Naive thymus-derived CD4-positive, alpha-beta T cell (primary cell): ENCODE data around the gene ZRANB2. TPM values are rescaled to one million over a fixed set of nuclear protein-coding genes. Genes with fewer than 3 reads are reported as not detected.

Experiments
- ATAC-seq: fragments of 150-1000 bp; cut with Tn5 transposase; 2 replicates; pipeline ENCODE4 v1.10.0; 2021; ENCODE audit warnings: mild to moderate bottlenecking, moderate library complexity
- CTCF ChIA-PET: fragments of 350-600 bp; sonication (Branson Sonifier 250); formaldehyde crosslinking; loops from one replicate; lab custom pipeline; 2021; ENCODE audit warnings: antibody characterized with exemption; lab: Charles Lee
- POLR2A ChIA-PET: fragments of 350-600 bp; sonication (Branson Sonifier 250); formaldehyde crosslinking; loops from one replicate; lab custom pipeline; 2021; ENCODE audit warnings: antibody characterized with exemption, inconsistent platforms; lab: Charles Lee
- DNase-seq, 9 donors: peaks; one replicate each; pipeline versions ENCODE4 v3.0.0 to v3.0.0-alpha.2; 2020 to 2022; ENCODE audit warnings: mixed read lengths in 1 of 9
- H3K27ac ChIP-seq: one replicate; pipeline ENCODE4 v1.7.0; 2013; ENCODE audit warnings: mild to moderate bottlenecking, low read depth, low read length, moderate library complexity
- H3K27me3 ChIP-seq, 2 donors: one replicate each; pipeline ENCODE4 v1.7.0; 2013; ENCODE audit warnings: low read length in 2 of 2, mild to moderate bottlenecking in 2 of 2, moderate library complexity in 2 of 2; ENCODE audit not compliant: control insufficient read depth in 2 of 2, insufficient read depth in 2 of 2
- H3K36me3 ChIP-seq, 3 experiments: 1 replicate in 2 of 3; 2 replicates in 1 of 3; pipeline ENCODE4 v1.7.0; 2013; ENCODE audit warnings: low read length in 3 of 3, mild to moderate bottlenecking in 3 of 3, moderate library complexity in 1 of 3; ENCODE audit not compliant: insufficient read depth in 3 of 3, control insufficient read depth in 2 of 3
- H3K4me1 ChIP-seq, 2 donors: one replicate each; pipeline ENCODE4 v1.7.0; 2013; ENCODE audit warnings: low read length in 2 of 2, mild to moderate bottlenecking in 2 of 2, moderate library complexity in 1 of 2; ENCODE audit not compliant: control insufficient read depth in 2 of 2, insufficient read depth in 2 of 2
- H3K4me3 ChIP-seq: 2 replicates; pipeline ENCODE4 v1.7.0; 2013; ENCODE audit warnings: mild to moderate bottlenecking, low read length
- H3K9me3 ChIP-seq, 3 experiments: 1 replicate in 2 of 3; 2 replicates in 1 of 3; pipeline ENCODE4 v1.7.0; 2013; ENCODE audit warnings: low read length in 3 of 3; ENCODE audit not compliant: control insufficient read depth in 2 of 3
- H3K27ac Mint-ChIP-seq, 9 donors: one replicate each; pipeline ENCODE4 v1.8.0; 2020 to 2022; ENCODE audit warnings: mixed read lengths in 9 of 9, mild to moderate bottlenecking in 8 of 9, moderate library complexity in 5 of 9, inconsistent platforms in 2 of 9
- H3K27me3 Mint-ChIP-seq, 5 donors: one replicate each; pipeline ENCODE4 v1.8.0; 2021 to 2022; ENCODE audit warnings: mixed read lengths in 5 of 5, mild to moderate bottlenecking in 1 of 5
- H3K36me3 Mint-ChIP-seq, 5 donors: one replicate each; pipeline ENCODE4 v1.8.0; 2020 to 2022; ENCODE audit warnings: mixed read lengths in 5 of 5, mild to moderate bottlenecking in 3 of 5, inconsistent platforms in 1 of 5
- H3K4me1 Mint-ChIP-seq, 7 donors: one replicate each; pipeline ENCODE4 v1.8.0; 2020 to 2022; ENCODE audit warnings: mixed read lengths in 7 of 7, mild to moderate bottlenecking in 3 of 7, inconsistent platforms in 1 of 7
- H3K4me3 Mint-ChIP-seq, 10 donors: one replicate each; pipeline ENCODE4 v1.8.0; 2020 to 2022; ENCODE audit warnings: mild to moderate bottlenecking in 10 of 10, mixed read lengths in 10 of 10, moderate library complexity in 6 of 10, inconsistent platforms in 2 of 10
- H3K9me3 Mint-ChIP-seq, 11 donors: one replicate each; pipeline ENCODE4 v1.8.0; 2020 to 2022; ENCODE audit warnings: mixed read lengths in 11 of 11, mild to moderate bottlenecking in 4 of 11, inconsistent platforms in 1 of 11, moderate library complexity in 1 of 11
- intact Hi-C, 2 donors: fragments of 100-400 bp; cut with micrococcal nuclease; formaldehyde crosslinking; loops; one replicate each; pipeline ENCODE4 v1.15.1; 2023
- polyA plus RNA-seq, 2 donors: library from polyadenylated mRNA; unstranded; fragments of 300-500 nt; fragmentation: Illumina TruSeq; gene quantifications; one replicate each; pipeline ENCODE4 v1.2.3, GENCODE V29; 2021
- total RNA-seq, 6 experiments: library from RNA in 5 of 6; stranded (reverse) in 5 of 6; gene quantifications; 1 replicate in 5 of 6; 2 replicates in 1 of 6; pipeline ENCODE4 v1.2.3 and lab custom pipeline; 2021 to 2026

The ZRANB2 gene
- total and polyA plus RNA-seq, 7 experiments from 2014 or later = 31.1 to 167 (median 93.3) TPM

DNA sequence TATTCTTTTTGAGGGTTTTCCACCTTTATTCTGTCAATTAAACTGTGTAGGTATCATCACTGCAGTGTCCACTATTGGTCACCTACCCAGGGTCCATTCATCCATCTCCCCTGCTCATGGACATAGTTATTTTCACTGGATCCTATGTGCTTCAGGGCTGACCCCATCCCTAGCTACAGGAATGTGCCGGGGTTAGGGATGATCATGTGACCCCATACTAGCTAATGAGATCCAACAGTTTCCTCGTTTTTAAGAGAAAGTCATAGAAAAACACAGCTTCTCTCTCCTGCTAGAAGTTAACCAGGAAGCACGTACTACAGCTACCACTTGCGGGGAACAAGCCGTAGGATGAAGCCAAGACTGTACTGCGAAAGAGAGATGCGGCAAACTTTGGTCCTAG, 52.8 kb downstream of the ZRANB2 start:
- Histone ChIP-seq H3K9me3 (no peaks in the 10 kb centered on the region), H3K4me1 (no peaks in the 10 kb centered on the region), H3K36me3 (no peaks in the 10 kb centered on the region), H3K27me3 (no peaks in the 10 kb centered on the region), H3K4me3 (no peak overlapping the region), H3K27ac (no peak overlapping the region)
- no peak for DNase-seq
- Mint-ChIP-seq H3K4me3 (no peak overlapping the region), H3K27ac (no peak overlapping the region), H3K9me3 (no peaks in the 10 kb centered on the region), H3K4me1 (no peaks in the 10 kb centered on the region), H3K36me3 (no peaks in the 10 kb centered on the region), H3K27me3 (peaks cover 9 to 43% (median 25%) of the 10 kb centered on the region in 5 donors)
- ChIA-PET POLR2A (no interaction called here), CTCF (no interaction called here)
- intact Hi-C loops = no loop called here
- ATAC-seq = no peak

DNA sequence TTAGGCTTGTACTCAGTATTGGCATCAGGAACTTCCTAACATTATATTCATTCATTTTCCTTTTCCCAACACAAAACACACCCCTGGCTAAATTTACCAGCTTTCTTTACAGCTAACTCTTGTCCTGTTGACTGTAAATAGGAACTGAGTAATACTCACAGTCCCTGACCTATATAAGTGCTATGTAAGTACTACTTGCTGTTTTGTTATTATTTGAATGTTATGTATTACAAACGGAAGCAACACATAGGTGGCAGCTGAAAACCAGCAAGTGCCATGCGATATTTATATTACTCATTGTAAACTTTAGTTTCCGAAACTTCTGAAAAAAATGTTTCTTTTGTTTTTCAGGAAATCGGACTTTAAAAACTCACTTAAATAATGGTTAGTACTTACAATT, 54.7 kb downstream of the ZRANB2 start:
- Histone ChIP-seq H3K27ac (no peak overlapping the region), H3K4me1 (no peaks in the 10 kb centered on the region), H3K4me3 (no peak overlapping the region), H3K9me3 (no peaks in the 10 kb centered on the region), H3K36me3 (no peaks in the 10 kb centered on the region), H3K27me3 (no peaks in the 10 kb centered on the region)
- no peaks in the 10 kb centered on the region for H3K4me1 Mint-ChIP-seq
- intact Hi-C loops = no loop called here
- no peak overlapping the region for H3K4me3 Mint-ChIP-seq
- DNase-seq (no peak), ATAC-seq (no peak)
- peaks cover 7 to 35% (median 21%) of the 10 kb centered on the region in 5 donors for H3K27me3 Mint-ChIP-seq
- H3K36me3 Mint-ChIP-seq = no peaks in the 10 kb centered on the region
- H3K27ac Mint-ChIP-seq = no peak overlapping the region
- ChIA-PET CTCF (no interaction called here), POLR2A (no interaction called here)
- H3K9me3 Mint-ChIP-seq = no peaks in the 10 kb centered on the region

DNA sequence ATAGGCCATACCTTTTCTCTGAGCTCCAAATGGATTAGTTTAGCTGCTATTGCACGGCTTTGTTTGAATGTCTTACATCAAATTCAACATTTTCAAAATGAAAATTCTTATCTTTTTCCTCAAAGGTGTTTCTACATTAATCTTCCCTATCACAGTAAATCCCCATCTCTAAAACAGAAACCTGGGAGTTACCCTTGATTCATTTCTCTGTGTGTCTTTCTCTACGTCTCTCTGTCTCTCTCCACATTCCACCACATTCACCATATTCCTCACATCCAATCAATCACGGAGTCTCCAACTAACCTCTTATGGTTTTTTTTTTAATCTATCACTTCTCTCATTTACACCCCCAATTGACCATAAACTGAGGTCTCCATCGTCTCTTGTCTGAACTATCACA, 57.3 kb downstream of the ZRANB2 start:
- intact Hi-C loops = no loop called here

DNA sequence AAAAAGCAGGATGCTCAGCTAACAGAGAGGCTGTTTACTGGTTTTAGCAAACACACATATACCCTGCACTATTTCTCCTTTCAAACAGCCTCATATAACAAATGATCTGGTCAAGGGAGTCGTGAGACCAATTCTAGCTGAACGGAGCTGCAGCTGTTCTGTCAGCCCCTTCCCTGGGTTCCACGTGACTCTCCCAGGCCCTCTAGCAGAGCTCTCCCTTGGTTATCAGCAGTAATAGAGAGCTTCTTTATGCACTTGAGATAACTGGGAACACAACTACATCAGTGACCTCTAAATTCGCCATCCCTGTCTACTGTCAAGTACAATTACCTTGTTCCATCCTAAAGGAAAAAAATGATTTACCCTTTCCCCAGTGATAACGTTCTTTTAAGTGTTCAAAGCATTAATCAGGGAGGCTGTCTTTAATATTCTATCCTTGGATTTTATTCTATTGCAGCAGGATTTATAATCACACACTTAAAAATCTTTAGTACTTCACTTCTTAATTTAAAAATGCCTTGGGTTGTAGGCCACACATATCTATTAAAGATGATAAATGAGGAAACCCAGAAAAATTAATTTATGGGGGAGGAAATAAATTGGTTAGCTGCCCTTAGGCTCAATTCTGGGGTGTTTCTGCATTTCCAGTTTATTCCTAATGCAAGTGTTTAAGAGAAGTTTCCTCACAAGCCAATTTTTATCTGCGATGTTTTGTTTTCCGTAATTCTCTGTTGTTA, 61.4 kb downstream of the ZRANB2 start:
- Histone ChIP-seq H3K4me1 (no peaks in the 10 kb centered on the region), H3K27ac (no peak overlapping the region), H3K36me3 (no peaks in the 10 kb centered on the region), H3K9me3 (no peaks in the 10 kb centered on the region), H3K27me3 (no peaks in the 10 kb centered on the region), H3K4me3 (no peak overlapping the region)
- H3K4me3 Mint-ChIP-seq = no peak overlapping the region
- peaks cover 4 to 30% (median 18%) of the 10 kb centered on the region in 5 donors for H3K27me3 Mint-ChIP-seq
- ChIA-PET CTCF (no interaction called here), POLR2A (no interaction called here)
- no peaks in the 10 kb centered on the region for H3K4me1 Mint-ChIP-seq
- H3K27ac Mint-ChIP-seq = no peak overlapping the region
- DNase-seq = no peak
- no peaks in the 10 kb centered on the region for H3K9me3 Mint-ChIP-seq
- H3K36me3 Mint-ChIP-seq = no peaks in the 10 kb centered on the region
- intact Hi-C loops = no loop called here
- ATAC-seq = no peak

More for the DNA sequence above, 57.3 kb downstream of the ZRANB2 start:
- no peak overlapping the region for H3K4me3 Mint-ChIP-seq
- no peaks in the 10 kb centered on the region for H3K36me3 Mint-ChIP-seq
- no peak overlapping the region for H3K27ac ChIP-seq
- no peak overlapping the region for H3K27ac Mint-ChIP-seq
- H3K4me1 ChIP-seq = no peaks in the 10 kb centered on the region
- H3K27me3 Mint-ChIP-seq = peaks cover 6 to 33% (median 7%) of the 10 kb centered on the region in 5 donors
- ATAC-seq (no peak), DNase-seq (no peak)
- no peaks in the 10 kb centered on the region for H3K9me3 ChIP-seq
- H3K9me3 Mint-ChIP-seq = no peaks in the 10 kb centered on the region
- H3K27me3 ChIP-seq = no peaks in the 10 kb centered on the region
- POLR2A ChIA-PET = no interaction called here
- no peaks in the 10 kb centered on the region for H3K36me3 ChIP-seq
- CTCF ChIA-PET = no interaction called here
- H3K4me3 ChIP-seq = no peak overlapping the region
- H3K4me1 Mint-ChIP-seq = no peaks in the 10 kb centered on the region

DNA sequence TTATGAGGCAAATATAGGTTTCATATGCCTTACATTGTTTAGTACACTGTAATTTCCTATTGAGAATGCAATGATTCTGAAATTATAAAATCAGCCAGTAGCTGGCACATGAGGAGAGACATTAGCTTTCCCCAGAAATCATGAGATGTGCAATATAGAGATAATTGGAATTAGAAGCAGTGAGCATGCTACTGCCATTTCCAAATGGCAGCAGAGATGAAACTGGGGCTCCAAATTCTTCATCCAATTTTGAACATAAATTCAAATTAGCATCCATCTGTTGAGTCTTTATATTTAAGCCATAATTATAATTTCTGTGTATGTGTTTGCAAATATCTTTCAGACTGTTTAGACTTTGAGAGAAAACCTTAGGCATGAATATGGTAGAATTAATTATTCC, 62.0 kb downstream of the ZRANB2 start:
- no peak for DNase-seq
- POLR2A ChIA-PET = no interaction called here

DNA sequence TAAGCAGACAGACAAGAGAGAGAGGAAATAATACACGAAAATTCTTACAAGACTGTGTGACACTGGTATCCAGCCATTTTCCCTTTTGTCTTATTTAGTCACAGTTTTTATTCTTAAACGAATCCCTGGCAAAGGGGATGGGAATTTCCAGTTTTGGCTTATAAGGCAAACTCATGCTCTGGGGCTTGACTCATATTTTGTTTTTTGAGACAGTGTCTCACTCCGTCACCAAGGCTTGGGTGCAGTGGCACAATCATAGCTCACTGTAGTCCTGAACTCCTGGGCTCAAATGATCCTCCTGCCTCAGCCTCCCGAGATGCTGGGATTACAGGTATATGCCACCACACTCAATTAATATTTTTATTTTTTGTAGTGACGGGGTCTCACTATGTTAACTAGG, 65.1 kb downstream of the ZRANB2 start:
- DNase-seq = no peak
- Mint-ChIP-seq H3K9me3 (no peaks in the 10 kb centered on the region), H3K4me1 (no peaks in the 10 kb centered on the region), H3K27ac (no peak overlapping the region), H3K27me3 (peaks cover 4 to 37% (median 19%) of the 10 kb centered on the region in 5 donors), H3K36me3 (no peaks in the 10 kb centered on the region), H3K4me3 (no peak overlapping the region)
- no peak for ATAC-seq
- no peak overlapping the region for H3K4me3 ChIP-seq
- no peak overlapping the region for H3K27ac ChIP-seq
- no peaks in the 10 kb centered on the region for H3K4me1 ChIP-seq
- H3K9me3 ChIP-seq = no peaks in the 10 kb centered on the region
- intact Hi-C loops = no loop called here
- CTCF ChIA-PET = no interaction called here
- H3K27me3 ChIP-seq = no peaks in the 10 kb centered on the region
- POLR2A ChIA-PET = no interaction called here
- H3K36me3 ChIP-seq = no peaks in the 10 kb centered on the region

More for the DNA sequence above, 62.0 kb downstream of the ZRANB2 start:
- Mint-ChIP-seq H3K27me3 (peaks cover 2 to 34% (median 18%) of the 10 kb centered on the region in 5 donors), H3K4me3 (no peak overlapping the region), H3K9me3 (no peaks in the 10 kb centered on the region), H3K36me3 (no peaks in the 10 kb centered on the region), H3K4me1 (no peaks in the 10 kb centered on the region), H3K27ac (no peak overlapping the region)
- Histone ChIP-seq H3K9me3 (no peaks in the 10 kb centered on the region), H3K36me3 (no peaks in the 10 kb centered on the region), H3K27ac (no peak overlapping the region), H3K4me3 (no peak overlapping the region), H3K27me3 (no peaks in the 10 kb centered on the region), H3K4me1 (no peaks in the 10 kb centered on the region)
- CTCF ChIA-PET = no interaction called here
- intact Hi-C loops = no loop called here
- ATAC-seq = no peak

DNA sequence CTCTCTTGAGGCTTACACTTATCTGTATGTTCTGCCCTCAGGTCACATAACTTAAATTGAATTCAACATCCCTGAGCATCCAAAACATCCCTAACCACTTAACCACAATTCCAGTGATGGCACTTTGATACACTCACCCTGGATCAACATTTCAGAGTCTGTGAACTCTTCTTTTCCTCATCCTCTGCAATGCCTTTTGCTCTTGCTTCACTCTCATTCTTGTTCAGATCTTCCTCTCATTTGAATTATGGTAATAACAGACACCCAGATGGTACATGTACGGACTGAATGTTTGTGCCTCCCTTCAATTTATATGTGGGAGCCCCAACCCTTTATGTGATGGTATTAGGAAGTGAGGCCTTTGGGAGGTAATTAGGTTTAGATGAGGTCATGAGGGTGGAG, 66.7 kb downstream of the ZRANB2 start:
- peaks cover 7 to 29% (median 23%) of the 10 kb centered on the region in 5 donors for H3K27me3 Mint-ChIP-seq
- H3K27ac Mint-ChIP-seq = no peak overlapping the region
- H3K36me3 Mint-ChIP-seq = no peaks in the 10 kb centered on the region
- ATAC-seq (no peak), DNase-seq (no peak)
- no peaks in the 10 kb centered on the region for H3K4me1 Mint-ChIP-seq
- ChIA-PET CTCF (no interaction called here), POLR2A (no interaction called here)
- Histone ChIP-seq H3K9me3 (no peaks in the 10 kb centered on the region), H3K4me3 (no peak overlapping the region), H3K27me3 (no peaks in the 10 kb centered on the region), H3K4me1 (no peaks in the 10 kb centered on the region), H3K27ac (no peak overlapping the region), H3K36me3 (no peaks in the 10 kb centered on the region)
- H3K4me3 Mint-ChIP-seq = no peak overlapping the region
- intact Hi-C loops = no loop called here
- no peaks in the 10 kb centered on the region for H3K9me3 Mint-ChIP-seq
